Rectal smooth muscle tissue (tissue), 1 donor: Measurements from ENCODE around the gene DOP1A.

ENCODE experiments used
- H3K27ac ChIP-seq: one replicate; pipeline ENCODE4 v1.7.0; 2013; ENCODE audit warnings: low read depth, low read length, inconsistent platforms
- H3K27me3 ChIP-seq: one replicate; pipeline ENCODE4 v1.7.0; 2013; ENCODE audit warnings: low read length; ENCODE audit not compliant: control insufficient read depth, insufficient read depth
- H3K36me3 ChIP-seq: one replicate; pipeline ENCODE4 v1.7.0; 2013; ENCODE audit warnings: low read length; ENCODE audit not compliant: control insufficient read depth, insufficient read depth
- H3K4me1 ChIP-seq: one replicate; pipeline ENCODE4 v1.7.0; 2013; ENCODE audit warnings: low read length; ENCODE audit not compliant: control insufficient read depth, insufficient read depth
- H3K4me3 ChIP-seq: one replicate; pipeline ENCODE4 v1.7.0; 2013; ENCODE audit warnings: low read length
- H3K9ac ChIP-seq: one replicate; pipeline ENCODE4 v1.7.0; 2013; ENCODE audit warnings: low read length

The DOP1A gene

DNA sequence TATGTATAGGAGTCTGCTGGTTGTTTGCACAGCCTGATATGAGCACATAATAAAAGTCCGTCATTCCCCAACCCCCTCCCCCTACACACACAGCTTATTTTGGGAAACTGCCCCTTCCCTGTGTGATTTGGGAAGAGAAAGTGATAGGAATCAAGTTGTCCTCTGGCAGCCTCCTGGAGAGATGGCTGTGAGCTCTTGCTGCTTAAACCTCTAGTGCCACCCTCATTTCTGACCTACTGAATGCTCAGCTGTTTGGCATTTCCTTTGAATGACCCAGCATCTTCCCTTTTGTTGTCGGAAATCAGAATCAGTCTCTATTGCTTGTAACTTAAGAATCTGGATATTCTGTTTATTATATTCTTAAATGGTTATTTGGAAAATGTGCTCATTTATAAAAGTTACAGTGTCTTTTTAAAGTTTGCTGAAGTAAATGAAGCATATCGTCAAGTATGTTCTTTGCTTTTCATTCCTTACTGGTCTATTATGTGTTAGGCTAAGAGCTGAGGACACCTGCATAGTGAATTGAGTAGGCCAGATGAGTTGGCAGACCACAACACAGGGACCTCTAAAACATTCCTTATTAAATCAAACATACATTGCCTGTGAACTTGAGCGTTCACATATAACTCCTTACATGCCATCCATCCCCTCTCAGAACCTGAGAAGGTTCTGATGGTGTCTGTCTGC is 131.2 kb downstream of the DOP1A start:
- H3K4me3 ChIP-seq: no peak overlapping the region
- H3K36me3 ChIP-seq: no peaks in the 10 kb centered on the region
- no peak overlapping the region for H3K27ac ChIP-seq
- H3K9ac ChIP-seq: no peak overlapping the region
- no peaks in the 10 kb centered on the region for H3K27me3 ChIP-seq
- H3K4me1 ChIP-seq: peaks cover 5% of the 10 kb centered on the region

DNA sequence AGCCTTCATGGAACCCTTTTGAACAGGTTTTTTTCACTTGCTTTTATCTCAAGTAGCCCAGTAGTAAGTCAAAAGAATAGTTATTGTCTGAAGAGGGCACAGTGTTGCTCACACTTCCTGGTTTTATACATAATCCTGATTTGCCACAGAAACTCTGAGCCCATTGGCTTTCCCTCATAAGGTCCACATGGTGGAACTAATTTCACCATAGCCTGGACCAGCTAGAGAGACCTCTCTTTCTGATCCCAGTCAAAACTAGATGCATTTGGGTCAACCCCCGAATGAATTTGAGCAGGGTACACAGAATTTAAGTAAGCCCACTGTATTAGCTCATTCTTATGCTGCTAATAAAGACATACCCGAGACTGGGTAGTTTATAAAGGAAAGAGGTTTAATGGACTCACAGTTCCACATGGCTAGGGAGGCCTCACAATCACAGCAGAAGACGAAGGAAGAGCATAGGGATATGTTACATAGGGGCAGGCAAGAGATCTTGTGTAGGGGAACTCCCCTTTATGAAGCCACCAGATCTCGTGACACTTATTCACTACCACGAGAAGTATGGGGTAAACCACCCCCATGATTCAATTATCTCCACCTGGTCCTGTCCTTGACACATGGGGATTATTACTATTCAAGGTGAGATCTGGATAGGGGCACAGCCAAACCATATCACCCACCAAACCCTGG is 131.8 kb downstream of the DOP1A start:
- no peak overlapping the region for H3K27ac ChIP-seq

DNA sequence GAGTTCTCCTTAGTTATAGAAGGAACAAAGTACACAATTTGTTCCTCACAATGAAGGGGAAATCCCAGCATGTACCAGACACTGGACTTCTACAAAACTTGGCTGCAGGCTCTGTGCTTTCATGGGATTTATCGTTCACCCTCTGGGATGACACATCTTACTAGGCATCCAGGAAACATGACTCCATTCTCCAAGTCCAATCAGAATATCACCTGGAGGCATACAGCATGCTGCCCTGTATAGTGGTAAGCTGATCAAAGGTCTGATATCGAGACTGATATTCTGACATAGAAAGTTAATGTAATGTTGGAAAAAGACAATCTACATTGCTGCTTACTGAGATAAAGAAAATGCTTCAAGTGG is 132.4 kb downstream of the DOP1A start:
- Histone ChIP-seq H3K36me3 (no peaks in the 10 kb centered on the region), H3K27me3 (no peaks in the 10 kb centered on the region), H3K27ac (no peak overlapping the region), H3K9ac (no peak overlapping the region), H3K4me3 (no peak overlapping the region), H3K4me1 (no peaks in the 10 kb centered on the region)

More for the DNA sequence above, 131.8 kb downstream of the DOP1A start:
- no peak overlapping the region for H3K4me3 ChIP-seq
- H3K36me3 ChIP-seq: no peaks in the 10 kb centered on the region
- no peak overlapping the region for H3K9ac ChIP-seq
- H3K27me3 ChIP-seq: no peaks in the 10 kb centered on the region
- peaks cover 2% of the 10 kb centered on the region for H3K4me1 ChIP-seq

DNA sequence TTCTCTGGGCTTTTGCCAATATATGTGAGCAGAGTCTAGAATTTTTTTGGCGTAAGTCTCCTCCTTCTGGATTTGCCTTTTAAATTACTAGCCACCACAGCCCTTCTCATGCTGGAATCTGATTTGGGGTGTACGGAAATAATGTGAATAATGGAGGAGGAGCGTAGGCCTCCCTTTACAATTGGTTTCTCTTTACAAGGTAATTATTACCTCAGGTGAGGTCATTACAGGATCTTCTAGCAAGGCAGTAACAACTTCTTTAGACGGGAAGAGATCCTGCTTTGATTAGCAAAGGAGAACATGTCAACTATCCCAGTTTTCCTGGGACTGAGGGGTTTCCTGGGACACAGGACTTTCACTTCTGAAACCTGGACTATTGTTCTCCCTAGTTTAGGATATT is 134.6 kb downstream of the DOP1A start:
- Histone ChIP-seq H3K9ac (no peak overlapping the region), H3K27ac (no peak overlapping the region), H3K36me3 (no peaks in the 10 kb centered on the region), H3K4me1 (no peaks in the 10 kb centered on the region), H3K27me3 (no peaks in the 10 kb centered on the region), H3K4me3 (no peak overlapping the region)

DNA sequence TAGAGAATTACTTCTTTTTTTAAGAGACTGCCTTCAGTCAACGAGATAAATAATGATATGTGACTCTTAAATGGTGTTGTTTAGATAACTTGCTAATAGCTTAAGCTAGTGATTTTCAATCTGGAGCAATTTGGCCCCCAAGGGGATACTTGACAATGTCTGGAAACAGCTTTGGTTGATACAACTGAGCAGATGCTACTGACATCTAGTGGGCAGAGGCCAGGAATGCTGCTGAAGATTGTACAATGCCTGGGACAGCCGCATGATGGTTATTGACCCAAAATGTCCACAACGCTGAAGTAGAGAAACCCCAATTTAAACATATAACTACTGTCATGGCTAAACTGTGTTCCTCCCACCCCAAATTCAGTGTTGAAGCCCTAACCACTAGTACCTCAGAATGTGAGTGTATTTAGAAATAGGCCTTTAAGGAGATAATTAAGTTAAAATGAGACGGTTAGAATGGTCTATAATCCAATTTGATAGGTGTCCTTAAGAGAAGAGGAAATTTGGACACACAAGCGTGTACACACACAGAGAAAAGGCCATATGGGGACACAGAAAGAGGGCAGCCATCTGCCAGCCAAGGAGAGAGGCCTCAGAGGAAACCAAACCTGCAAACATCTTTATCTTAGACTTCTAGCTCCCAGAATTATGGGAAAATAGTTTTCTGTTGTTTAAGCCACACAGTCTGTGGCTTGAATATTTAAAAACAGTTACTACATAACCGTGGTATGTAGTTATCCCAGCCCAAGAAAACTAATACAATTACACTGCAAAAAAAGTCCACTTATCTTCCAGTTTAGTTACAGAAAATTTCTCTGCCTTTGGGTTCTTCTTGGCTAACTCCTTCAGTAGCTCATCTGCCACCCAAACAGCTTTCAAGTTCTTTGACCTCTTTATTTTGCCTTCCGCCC is 147.9 kb downstream of the DOP1A start:
- H3K4me1 ChIP-seq: no peaks in the 10 kb centered on the region
- H3K9ac ChIP-seq: no peak overlapping the region
- H3K36me3 ChIP-seq: no peaks in the 10 kb centered on the region
- H3K27ac ChIP-seq: no peak overlapping the region
- no peaks in the 10 kb centered on the region for H3K27me3 ChIP-seq
- H3K4me3 ChIP-seq: no peak overlapping the region

DNA sequence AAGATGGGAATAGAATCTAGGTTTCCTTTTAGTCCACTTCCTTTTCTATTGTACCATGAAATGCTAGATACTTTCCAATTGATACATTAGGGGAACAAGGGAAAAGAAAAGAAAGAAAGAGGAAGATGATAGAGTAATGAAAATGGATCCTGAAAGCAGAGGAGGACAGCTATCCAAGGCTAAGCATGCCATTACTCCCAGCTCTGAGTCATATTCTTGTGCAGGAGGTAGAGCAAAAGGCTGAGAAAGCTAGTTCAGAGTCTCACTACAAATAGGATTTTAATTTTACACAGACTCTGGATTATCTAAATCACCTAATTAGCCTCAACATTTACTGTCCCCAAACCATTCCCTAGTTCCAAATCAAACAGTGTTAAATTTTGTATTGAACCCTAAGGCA is 149.3 kb downstream of the DOP1A start:
- H3K27ac ChIP-seq: no peak overlapping the region
- H3K4me3 ChIP-seq: no peak overlapping the region
- no peaks in the 10 kb centered on the region for H3K27me3 ChIP-seq

More for the DNA sequence above, 149.3 kb downstream of the DOP1A start:
- Histone ChIP-seq H3K9ac (no peak overlapping the region), H3K4me1 (no peaks in the 10 kb centered on the region), H3K36me3 (no peaks in the 10 kb centered on the region)
